Stimulated activated CD4-positive, alpha-beta T cell treated with anti-CD3 and anti-CD28 coated beads, Interleukin-15, amount 100 ng/mL, for 48 hours (primary cell): ENCODE data around the gene SMIM13.

Experiments
- DNase-seq, 2 donors: peaks; one replicate each; pipeline ENCODE4 v3.0.0-alpha.2; 2020; ENCODE audit warnings: low read depth in 2 of 2

Gene SMIM13

GRCh38 chr6:11153447-11153846 is 59.8 kb downstream of the SMIM13 start:
- no peak for DNase-seq

- no peak for DNase-seq
Measured at GRCh38 chr6:11155589-11155988, 62.0 kb downstream of the SMIM13 start.

- DNase-seq = no peak
Measured at GRCh38 chr6:11160199-11160598, 66.6 kb downstream of the SMIM13 start.

- no peak for DNase-seq
Measured at GRCh38 chr6:11161031-11161956, 67.7 kb downstream of the SMIM13 start.

- DNase-seq = no peak
Measured at GRCh38 chr6:11162262-11162661, 68.6 kb downstream of the SMIM13 start.

- no peak for DNase-seq
Measured at GRCh38 chr6:11163932-11164331, 70.3 kb downstream of the SMIM13 start.

GRCh38 chr6:11164717-11165646 is 71.3 kb downstream of the SMIM13 start:
- DNase-seq = no peak

- DNase-seq = no peak
Measured at GRCh38 chr6:11166948-11167347, 73.3 kb downstream of the SMIM13 start.

GRCh38 chr6:11168091-11168635 is 74.5 kb downstream of the SMIM13 start:
- DNase-seq = no peak

GRCh38 chr6:11171952-11172351 is 78.3 kb downstream of the SMIM13 start:
- no peak for DNase-seq

- peak; percentile 43 to 67 for DNase-seq
Measured at GRCh38 chr6:11172501-11173327, 79.1 kb downstream of the SMIM13 start.

- no peak for DNase-seq
Measured at GRCh38 chr6:11174242-11174611, 80.6 kb downstream of the SMIM13 start.

GRCh38 chr6:11177271-11177670 is 83.6 kb downstream of the SMIM13 start:
- no peak for DNase-seq

- no peak for DNase-seq
Measured at GRCh38 chr6:11179088-11179418, 85.4 kb downstream of the SMIM13 start.

- no peak for DNase-seq
Measured at GRCh38 chr6:11179419-11180202, 86.0 kb downstream of the SMIM13 start.

GRCh38 chr6:11181478-11182136 is 88.0 kb downstream of the SMIM13 start:
- DNase-seq = no peak

- DNase-seq = no peak
Measured at GRCh38 chr6:11183761-11184362, 90.2 kb downstream of the SMIM13 start.

- no peak for DNase-seq
Measured at GRCh38 chr6:11185204-11185842, 91.7 kb downstream of the SMIM13 start.

GRCh38 chr6:11187301-11187700 is 93.7 kb downstream of the SMIM13 start:
- DNase-seq = no peak
